AG10803 (cell line): Measurements from ENCODE around the gene WASF3.

Experiments
- DNase-seq: peaks from one replicate; pipeline ENCODE4 v3.0.0; 2010; ENCODE audit warnings: low read depth
- H3K4me3 ChIP-seq: 2 replicates; pipeline ENCODE4 v1.5.1; 2011; ENCODE audit warnings: mild to moderate bottlenecking, low read length, control low read depth
- TF ChIP-seq, protein P1 (sequence below): conservative IDR thresholded peaks from 2 replicates; pipeline ENCODE4 v1.5.1; 2011; ENCODE audit warnings: mild to moderate bottlenecking, low read length, control low read depth, inconsistent platforms

Gene WASF3

DNA sequence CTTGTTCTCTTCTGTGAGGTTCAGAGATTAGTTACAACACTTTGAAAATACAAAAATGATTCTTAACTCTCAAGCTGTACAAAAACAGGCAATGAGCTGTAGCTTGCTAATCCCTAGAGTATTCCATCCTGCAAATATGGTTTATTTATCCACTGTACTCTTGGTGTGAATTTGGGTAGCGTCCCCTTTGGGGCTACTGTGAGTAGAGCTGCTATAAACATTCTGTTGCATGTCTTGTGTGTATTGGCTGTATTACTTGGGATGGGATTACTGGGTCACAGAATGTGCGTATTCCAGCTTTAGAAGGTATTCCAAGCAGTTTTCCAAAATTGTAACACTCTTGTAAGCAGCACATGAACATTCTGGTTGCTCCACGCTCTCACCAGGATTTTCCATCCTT, 169.6 kb downstream of the WASF3 start:
- TF ChIP-seq, protein P1, sequence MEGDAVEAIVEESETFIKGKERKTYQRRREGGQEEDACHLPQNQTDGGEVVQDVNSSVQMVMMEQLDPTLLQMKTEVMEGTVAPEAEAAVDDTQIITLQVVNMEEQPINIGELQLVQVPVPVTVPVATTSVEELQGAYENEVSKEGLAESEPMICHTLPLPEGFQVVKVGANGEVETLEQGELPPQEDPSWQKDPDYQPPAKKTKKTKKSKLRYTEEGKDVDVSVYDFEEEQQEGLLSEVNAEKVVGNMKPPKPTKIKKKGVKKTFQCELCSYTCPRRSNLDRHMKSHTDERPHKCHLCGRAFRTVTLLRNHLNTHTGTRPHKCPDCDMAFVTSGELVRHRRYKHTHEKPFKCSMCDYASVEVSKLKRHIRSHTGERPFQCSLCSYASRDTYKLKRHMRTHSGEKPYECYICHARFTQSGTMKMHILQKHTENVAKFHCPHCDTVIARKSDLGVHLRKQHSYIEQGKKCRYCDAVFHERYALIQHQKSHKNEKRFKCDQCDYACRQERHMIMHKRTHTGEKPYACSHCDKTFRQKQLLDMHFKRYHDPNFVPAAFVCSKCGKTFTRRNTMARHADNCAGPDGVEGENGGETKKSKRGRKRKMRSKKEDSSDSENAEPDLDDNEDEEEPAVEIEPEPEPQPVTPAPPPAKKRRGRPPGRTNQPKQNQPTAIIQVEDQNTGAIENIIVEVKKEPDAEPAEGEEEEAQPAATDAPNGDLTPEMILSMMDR, result no peak
- DNase-seq, result no peak

DNA sequence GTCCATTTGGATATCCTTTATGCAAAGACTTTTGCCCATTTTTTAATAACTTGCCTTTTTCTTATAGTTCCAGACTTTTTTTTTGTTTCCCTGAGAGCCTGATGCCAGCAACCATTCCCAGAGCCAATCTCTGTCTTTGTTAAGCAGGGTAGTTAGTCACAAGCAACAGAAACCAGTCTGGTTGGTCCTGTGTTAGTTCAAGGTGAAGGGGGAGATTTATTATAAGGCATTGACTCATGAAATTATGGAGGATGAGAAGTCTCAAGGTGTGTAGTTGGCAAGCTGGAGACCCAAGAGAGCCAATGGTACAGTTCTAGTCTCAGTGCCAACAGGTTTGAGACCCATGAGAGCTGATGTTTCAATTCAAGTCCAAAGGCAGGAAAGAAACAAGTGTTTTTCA, 170.2 kb downstream of the WASF3 start:
- TF ChIP-seq, protein P1, result no peak
- H3K4me3 ChIP-seq, result no peak overlapping the region
- no peak for DNase-seq

More for the DNA sequence above, 169.6 kb downstream of the WASF3 start:
- no peak overlapping the region for H3K4me3 ChIP-seq

DNA sequence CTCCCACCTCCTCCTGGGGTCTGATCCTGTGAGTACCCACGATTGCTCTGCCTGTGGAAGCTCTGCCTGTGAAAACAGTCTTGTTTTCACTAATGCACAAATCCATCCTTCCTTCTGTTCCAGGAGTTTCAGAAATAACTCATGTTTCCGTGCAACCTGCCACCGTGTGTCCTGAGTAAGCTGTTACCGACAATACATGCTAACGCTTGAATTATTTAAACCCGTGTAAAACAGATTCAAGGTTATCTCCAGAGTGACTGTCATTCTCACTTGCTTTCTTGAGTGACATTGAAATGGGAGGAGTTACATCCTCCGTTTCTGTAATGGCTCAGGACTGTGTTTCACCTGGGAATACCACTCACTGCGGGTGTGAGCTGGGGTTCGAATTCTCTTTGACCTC, 178.2 kb downstream of the WASF3 start:
- TF ChIP-seq, protein P1, result no peak
- DNase-seq, result no peak
- H3K4me3 ChIP-seq, result no peak overlapping the region
